Panc1 (cell line): ENCODE measurements around the gene NCKAP5. TPM values are rescaled to one million over a fixed set of nuclear protein-coding genes. Genes with fewer than 3 reads are reported as not detected.

ENCODE experiments used
- ATAC-seq: fragments of 200-7000 bp; cut with Tn5 transposase; 2 replicates; pipeline ENCODE4 v1.9.1; 2020; ENCODE audit warnings: mild to moderate bottlenecking, moderate library complexity
- BruUV-seq: library from RNA; stranded (reverse); fragments of 400-500 nt; replicated peaks from 2 replicates; lab custom pipeline; 2021; lab: Mats Ljungman, UMichigan
- CTCF ChIA-PET: fragments of 300-600 bp; sonication (Branson Sonifier 250); formaldehyde crosslinking; loops from one replicate; lab custom pipeline; 2022; ENCODE audit warnings: antibody characterized with exemption; lab: Charles Lee
- POLR2A ChIA-PET: fragments of 300-600 bp; sonication (Branson Sonifier 250); formaldehyde crosslinking; loops from one replicate; lab custom pipeline; 2022; ENCODE audit warnings: antibody characterized with exemption; lab: Charles Lee
- DNase-seq: peaks from one replicate; pipeline ENCODE4 v3.0.0-alpha.2; 2010; ENCODE audit warnings: low read depth, low spot score
- H3K27ac ChIP-seq: 2 replicates; pipeline ENCODE4 v1.5.1; 2011; ENCODE audit warnings: mild to moderate bottlenecking, low read length, inconsistent platforms
- H3K27me3 ChIP-seq: fragments of 200-500 bp; sonication (Bioruptor generic); 2 replicates; pipeline ENCODE4 v1.6.0; 2014; ENCODE audit warnings: low read length, inconsistent platforms; ENCODE audit not compliant: control insufficient read depth, insufficient read depth
- H3K36me3 ChIP-seq: fragments of 200-500 bp; sonication (Bioruptor generic); 2 replicates; pipeline ENCODE4 v1.5.1; 2014; ENCODE audit warnings: inconsistent platforms, mild to moderate bottlenecking, low read length, moderate library complexity; ENCODE audit not compliant: control insufficient read depth, insufficient read depth
- H3K4me1 ChIP-seq: 2 replicates; pipeline ENCODE4 v1.5.1; 2011; ENCODE audit warnings: inconsistent platforms, mild to moderate bottlenecking, low read length, moderate library complexity; ENCODE audit not compliant: control insufficient read depth, insufficient read depth
- H3K4me3 ChIP-seq, 2 experiments: 2 replicates each; pipeline ENCODE4 v1.5.1; 2011 to 2012; ENCODE audit warnings: low read depth in 2 of 2, low read length in 2 of 2, mild to moderate bottlenecking in 2 of 2, inconsistent platforms in 1 of 2, moderate library complexity in 1 of 2
- H3K9me3 ChIP-seq: fragments of 200-500 bp; sonication (Bioruptor generic); 2 replicates; pipeline ENCODE4 v1.5.1; 2014; ENCODE audit warnings: low read depth, mild to moderate bottlenecking, inconsistent platforms, low read length, moderate library complexity; ENCODE audit not compliant: control insufficient read depth, insufficient read depth
- CTCF ChIP-seq: fragments of 450-650 bp; IDR thresholded peaks from 2 replicates; pipeline ENCODE4 v1.5.1; 2017; ENCODE audit warnings: mild to moderate bottlenecking
- POLR2AphosphoS5 ChIP-seq: IDR thresholded peaks from 2 replicates; pipeline ENCODE4 v1.6.1; 2012; ENCODE audit warnings: mild to moderate bottlenecking, low read depth, low read length, moderate library complexity
- REST ChIP-seq, 2 experiments: IDR thresholded peaks; 2 replicates each; pipeline ENCODE4 v1.6.1; 2011 to 2012; ENCODE audit warnings: low read depth in 2 of 2, control low read depth in 1 of 2, low read length in 1 of 2, mild to moderate bottlenecking in 1 of 2, moderate library complexity in 1 of 2; ENCODE audit not compliant: insufficient read depth in 1 of 2
- SIN3A ChIP-seq: IDR thresholded peaks from 2 replicates; pipeline ENCODE4 v1.6.1; 2012; ENCODE audit warnings: low read depth, mild to moderate bottlenecking, low read length, moderate library complexity, borderline replicate concordance; ENCODE audit not compliant: insufficient read depth
- TCF7L2 ChIP-seq: IDR thresholded peaks from 2 replicates; pipeline ENCODE4 v1.6.1; 2011; ENCODE audit warnings: mild to moderate bottlenecking, low read depth, low read length, inconsistent platforms
- in situ Hi-C: cut with HindIII; loops from 2 replicates; pipeline ENCODE4 v1.10.0; 2016; ENCODE audit warnings: low sequenced_read_pairs, low pct_unique_long_range_greater_than_20kb
- intact Hi-C: fragments of 100-400 bp; cut with micrococcal nuclease; formaldehyde crosslinking; loops from one replicate; pipeline ENCODE4 v1.10.0; 2022; ENCODE audit not compliant: unreplicated experiment
- total RNA-seq: library from RNA; stranded (reverse); gene quantifications from one replicate; pipeline ENCODE4 v1.2.1, GENCODE V29; 2021; ENCODE audit not compliant: unreplicated experiment

NCKAP5 gene
- total RNA-seq, 1 experiment from 2014 or later: 0.10 TPM

- TF ChIP-seq REST (IDR thresholded peaks at IDR 0.05; ENCODE audit: insufficient read depth in 1 of 2, low read depth in 2 of 2, low read length in 1 of 2) (peak in 1 of 2 experiments; percentile 52; a peak in 1 of 4 replicates), CTCF (no peak)
- ATAC-seq: no peak
- H3K9me3 ChIP-seq: no peaks in the 10 kb centered on the region
- H3K27me3 ChIP-seq: no peaks in the 10 kb centered on the region
- no TSS peak for BruUV-seq
- H3K4me1 ChIP-seq: no peaks in the 10 kb centered on the region
- POLR2A ChIA-PET: interaction anchor here (0.6 kb wide), 1 partner anchor 38 kb away, joined by 3 read pairs; no protein-coding TSS in a partner anchor
- intact Hi-C loops (no loop called here), in situ Hi-C loops (no loop called here)
- H3K4me3 ChIP-seq: no peak overlapping the region
- DNase-seq: no peak
- no peaks in the 10 kb centered on the region for H3K36me3 ChIP-seq
- CTCF ChIA-PET: no interaction called here
- H3K27ac ChIP-seq: no peak overlapping the region
These were observed 226.7 kb downstream of the NCKAP5 start for GRCh38 chr2:133341575-133341974.

- ATAC-seq: no peak
- no peaks in the 10 kb centered on the region for H3K27me3 ChIP-seq
- H3K36me3 ChIP-seq: no peaks in the 10 kb centered on the region
- no peaks in the 10 kb centered on the region for H3K9me3 ChIP-seq
- DNase-seq: no peak
- no peak overlapping the region for H3K4me3 ChIP-seq
- no peaks in the 10 kb centered on the region for H3K4me1 ChIP-seq
- intact Hi-C loops: no loop called here
- no TSS peak for BruUV-seq
- in situ Hi-C loops: no loop called here
- ChIA-PET POLR2A (no interaction called here), CTCF (no interaction called here)
- TF ChIP-seq CTCF (no peak), POLR2AphosphoS5 (no peak), REST (IDR thresholded peaks at IDR 0.05; ENCODE audit: insufficient read depth in 1 of 2, low read depth in 2 of 2, low read length in 1 of 2) (no peak), SIN3A (no peak), TCF7L2 (no peak)
- no peak overlapping the region for H3K27ac ChIP-seq
These were observed 230.0 kb downstream of the NCKAP5 start for GRCh38 chr2:133338224-133338623.
